GM19455 (cell line): ENCODE data around the gene IER5.
"Not testable (repeated sequence)": the region's sequence is repeated elsewhere in the genome, so short reads cannot be mapped to it uniquely, and the experiment has no call there.

Experiments used
- ATAC-seq: cut with Tn5 transposase; IDR thresholded peaks from one replicate; pipeline ENCODE4 v1.9.1; 2021; ENCODE audit not compliant: unreplicated experiment

Gene IER5

GRCh38 chr1:181088079-181089016 is at the start of gene IER5:
Gene IER5 (plus strand): TSS chr1:181088700. CDS start chr1:181088903, 203 bp downstream.
- peak; percentile 69 for ATAC-seq

DNA sequence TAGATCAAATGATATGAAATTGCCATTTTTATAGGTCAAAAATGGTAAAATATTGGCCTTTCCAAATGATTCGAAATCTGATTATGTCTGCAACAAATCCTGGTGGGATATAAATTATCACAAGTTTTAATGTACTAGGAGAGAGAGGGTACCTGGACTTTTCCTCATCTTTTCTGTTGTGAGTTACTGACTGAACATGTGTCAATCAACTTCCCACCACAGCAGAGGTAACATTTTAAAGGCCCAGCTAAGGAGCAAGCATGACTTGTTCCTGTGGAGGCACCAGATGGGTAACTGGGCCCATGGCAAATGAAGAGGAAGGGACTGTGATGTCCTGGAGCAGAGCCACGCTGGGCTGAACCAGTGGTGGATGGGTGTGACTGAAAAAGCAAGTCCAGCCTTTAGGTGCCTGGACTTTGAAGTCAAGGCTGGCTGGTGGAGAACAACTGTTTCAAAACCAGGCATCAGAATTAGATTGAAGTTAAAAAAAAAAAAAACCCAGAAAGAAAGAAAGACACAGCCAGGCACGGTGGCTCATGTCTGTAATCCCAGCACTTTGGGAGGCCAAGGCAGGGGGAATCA is 48.1 kb upstream of the IER5 start:
- no peak for ATAC-seq

DNA sequence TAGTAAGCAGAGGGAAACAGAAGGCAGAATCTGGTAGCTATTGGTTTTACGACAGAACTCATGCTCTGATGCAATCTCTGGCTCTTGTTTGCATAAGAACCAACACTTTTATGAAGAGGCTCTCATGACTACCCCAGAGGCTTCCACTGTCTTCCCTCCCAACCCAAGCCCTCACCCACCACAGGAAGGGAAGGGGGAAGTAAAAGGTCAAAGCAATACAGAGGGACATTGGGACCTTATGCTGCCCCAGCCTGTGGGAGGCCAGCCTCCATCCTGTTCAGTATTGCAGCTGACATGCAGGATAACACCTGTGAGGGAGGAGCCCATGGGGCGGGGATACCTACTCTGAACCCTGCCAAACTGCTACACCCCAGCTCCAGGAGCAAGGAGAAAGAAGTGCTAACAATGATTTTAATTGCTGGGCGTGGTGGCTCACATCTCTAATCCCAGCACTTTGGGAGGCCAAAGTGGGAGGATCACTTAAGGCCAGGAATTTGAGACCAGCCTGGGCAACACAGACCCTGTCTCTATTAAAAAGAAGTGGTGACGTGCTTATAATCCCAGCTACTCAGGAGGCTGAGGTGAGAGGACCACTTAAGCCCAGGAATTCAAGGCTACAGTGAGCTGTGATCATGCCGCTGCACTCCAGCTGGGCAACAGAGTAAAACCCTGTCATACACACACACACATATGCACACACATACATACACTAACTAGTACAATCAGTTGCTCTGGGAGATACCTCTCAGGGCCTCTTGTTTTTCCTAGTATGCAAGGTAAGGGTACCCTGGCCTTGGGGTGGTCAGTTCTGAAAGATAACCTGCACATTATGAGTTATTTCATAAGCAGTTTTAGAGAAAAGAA is 45.2 kb upstream of the IER5 start:
- ATAC-seq: no peak

DNA sequence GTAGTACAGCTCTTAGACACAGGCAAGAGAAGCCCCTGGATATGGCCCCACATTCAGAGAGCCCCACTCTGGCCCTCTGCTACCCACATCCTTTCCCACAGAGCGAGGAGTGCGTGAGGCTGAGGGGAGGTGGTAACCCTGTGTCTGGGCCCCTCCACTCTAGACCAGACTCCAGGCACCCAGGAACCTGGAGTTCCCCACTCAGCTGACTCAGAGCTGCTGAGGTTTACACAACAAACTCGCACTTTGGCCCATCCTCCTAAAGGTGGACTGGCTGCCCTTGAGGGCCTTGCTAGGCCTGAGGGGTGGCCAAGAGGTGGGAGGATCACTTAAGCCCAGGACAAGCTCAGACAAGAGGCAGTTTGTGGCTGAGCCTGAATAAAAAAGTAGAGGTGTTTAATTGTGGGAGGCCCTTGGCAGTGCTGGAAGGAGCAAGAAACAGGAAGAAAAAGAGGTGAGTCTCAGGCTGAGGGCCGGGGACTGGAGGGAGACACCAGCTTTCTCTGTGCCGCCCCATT is 44.0 kb upstream of the IER5 start:
- ATAC-seq: no peak

DNA sequence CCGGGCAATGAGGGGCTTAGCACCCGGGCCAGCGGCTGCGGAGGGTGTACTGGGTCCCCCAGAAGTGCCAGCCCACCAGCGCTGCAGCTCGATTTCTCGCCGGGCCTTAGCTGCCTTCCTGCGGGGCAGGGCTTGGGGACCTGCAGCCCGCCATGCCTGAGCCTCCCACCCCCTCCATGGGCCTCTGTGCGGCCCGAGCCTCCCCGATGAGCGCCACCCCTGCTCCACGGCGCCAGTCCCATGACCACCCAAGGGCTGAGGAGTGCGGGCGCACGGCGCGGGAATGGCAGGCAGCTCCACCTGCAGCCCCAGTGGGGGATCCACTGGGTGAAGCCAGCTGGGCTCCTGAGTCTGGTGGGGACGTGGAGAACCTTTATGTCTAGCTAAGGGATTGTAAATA is 42.6 kb upstream of the IER5 start:
- ATAC-seq: not testable (repeated sequence)

DNA sequence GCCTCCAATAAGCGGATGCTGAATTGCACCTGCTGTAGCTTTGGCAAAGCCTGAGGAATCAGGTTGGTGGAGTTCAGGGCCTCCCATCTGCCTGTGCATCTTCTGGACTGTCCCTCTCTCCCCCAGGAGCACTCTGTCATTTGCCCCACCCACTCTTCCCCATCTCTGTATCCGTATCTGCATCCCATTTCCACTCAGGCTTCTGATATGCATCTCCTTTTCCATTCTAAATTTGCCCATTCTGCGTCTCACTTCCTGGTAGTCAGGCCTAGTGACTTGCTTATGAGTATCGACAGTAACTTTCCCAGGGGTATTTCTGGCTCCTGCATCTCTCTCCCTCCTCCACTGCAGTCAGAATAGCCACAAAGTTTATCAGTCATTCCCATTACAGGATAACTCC is 39.1 kb upstream of the IER5 start:
- ATAC-seq: no peak

DNA sequence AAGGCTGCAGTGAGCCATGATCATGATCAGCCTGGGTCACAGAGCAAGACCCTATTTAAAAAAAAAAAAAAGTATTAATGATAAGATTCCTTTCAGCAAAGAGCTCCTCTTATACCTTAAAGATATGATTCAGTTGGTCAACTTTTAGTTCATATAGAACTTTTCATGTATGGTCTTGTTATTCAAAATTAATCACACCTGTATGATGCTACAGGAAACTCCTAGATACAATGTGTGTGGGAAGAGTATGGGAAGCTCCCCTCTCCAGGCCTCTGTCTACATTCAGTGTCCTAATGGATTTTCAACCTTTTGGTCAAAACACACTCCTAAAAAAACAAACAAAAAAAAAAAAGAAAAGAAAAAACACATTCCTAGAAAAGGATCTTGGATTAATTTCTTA is 37.6 kb upstream of the IER5 start:
- no peak for ATAC-seq

- no peak for ATAC-seq
These were observed 31.9 kb upstream of the IER5 start for GRCh38 chr1:181056560-181056959.

DNA sequence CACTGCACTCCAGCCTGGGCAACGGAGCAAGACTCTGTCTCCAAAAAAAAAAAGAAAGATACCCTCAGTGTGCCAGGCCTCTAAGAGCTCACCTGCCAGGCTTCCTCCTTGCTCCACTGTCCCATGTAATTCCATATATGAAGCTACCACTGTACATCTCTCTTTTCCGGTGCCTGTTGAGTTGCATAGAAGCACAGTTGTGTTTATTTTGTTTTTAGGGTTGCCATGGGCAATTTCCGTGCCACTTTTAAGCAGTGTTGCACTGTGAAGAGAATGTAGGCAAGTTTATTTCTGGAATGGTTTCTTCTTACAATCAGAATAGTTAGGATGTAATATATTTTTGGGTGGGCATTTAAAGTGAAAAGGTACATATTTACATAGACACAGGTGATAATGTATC is 31.4 kb upstream of the IER5 start:
- ATAC-seq: no peak

DNA sequence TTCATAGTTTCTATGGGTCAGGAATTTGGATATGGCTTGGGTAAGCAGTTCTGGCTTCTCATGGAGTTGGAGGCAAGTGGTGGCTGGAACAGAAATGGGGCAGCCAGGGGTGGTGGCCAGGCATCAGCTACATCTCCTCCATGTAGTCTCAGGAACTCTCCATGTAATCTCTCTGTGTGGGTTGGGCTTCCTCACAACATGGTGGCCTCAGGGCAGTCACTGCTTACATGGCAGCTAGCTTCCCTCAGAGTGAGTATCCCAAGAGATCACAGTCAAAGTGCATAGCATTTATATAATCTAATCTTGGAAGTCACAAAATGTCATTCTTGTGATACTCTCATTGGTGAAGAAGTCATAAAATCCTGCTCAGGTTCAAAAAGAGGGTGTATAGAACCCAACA is 29.1 kb upstream of the IER5 start:
- ATAC-seq: no peak

DNA sequence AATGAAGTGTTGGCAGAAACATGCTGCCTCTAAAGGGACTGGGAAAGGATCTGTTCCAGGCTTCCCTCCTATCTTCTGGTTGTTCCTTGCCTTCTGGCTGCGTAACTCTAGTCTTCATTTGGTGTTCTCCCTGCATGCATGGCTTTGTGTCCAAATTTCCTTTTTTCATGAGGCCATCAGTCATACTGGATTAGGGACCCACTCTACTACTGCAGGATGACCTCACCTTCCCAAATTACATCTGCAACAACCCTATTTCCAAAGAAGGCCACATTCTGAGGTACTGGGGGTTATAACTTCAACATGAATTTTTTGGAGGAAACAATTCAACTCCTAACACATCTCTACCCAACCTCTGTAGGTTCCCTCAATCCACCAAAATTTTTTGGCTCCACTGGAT is 28.4 kb upstream of the IER5 start:
- no peak for ATAC-seq

DNA sequence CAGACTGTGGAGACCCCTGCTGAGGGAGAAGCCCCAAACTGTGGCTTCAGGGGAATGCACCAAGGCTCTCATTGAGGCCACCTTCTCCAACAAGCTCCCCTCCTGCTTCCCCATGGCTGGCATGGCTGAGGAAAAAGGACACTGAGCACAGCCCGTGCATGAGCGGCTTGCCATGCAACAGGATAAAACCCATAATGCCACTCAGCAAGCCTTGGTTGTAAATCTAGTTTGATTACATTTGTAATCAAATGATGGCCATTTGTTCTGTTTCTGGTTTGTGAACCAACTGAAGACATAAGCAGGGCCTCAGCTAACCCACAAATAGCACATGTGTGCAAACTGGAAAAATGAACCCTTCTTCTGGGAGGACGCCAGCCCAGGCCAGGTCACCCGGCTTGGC is 27.6 kb upstream of the IER5 start:
- ATAC-seq: not testable (repeated sequence)

DNA sequence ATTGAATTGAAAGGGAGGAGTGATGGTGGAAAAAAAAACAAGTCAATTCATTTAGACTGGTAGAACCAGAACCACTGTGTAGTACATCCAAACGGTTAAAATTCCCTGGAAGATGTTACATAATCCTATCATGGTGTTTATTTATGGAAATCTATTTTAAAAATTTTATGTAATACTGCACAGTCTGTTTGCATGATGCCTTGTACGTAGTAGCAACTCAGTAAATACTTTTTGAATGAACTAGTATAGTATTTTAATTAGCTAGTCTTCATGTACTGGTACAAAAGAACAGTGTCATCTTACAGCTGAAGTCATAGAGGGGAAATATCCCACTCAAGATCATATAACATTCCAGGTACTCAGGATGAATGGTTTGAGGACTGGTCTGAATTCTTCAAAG is 27.0 kb upstream of the IER5 start:
- no peak for ATAC-seq

DNA sequence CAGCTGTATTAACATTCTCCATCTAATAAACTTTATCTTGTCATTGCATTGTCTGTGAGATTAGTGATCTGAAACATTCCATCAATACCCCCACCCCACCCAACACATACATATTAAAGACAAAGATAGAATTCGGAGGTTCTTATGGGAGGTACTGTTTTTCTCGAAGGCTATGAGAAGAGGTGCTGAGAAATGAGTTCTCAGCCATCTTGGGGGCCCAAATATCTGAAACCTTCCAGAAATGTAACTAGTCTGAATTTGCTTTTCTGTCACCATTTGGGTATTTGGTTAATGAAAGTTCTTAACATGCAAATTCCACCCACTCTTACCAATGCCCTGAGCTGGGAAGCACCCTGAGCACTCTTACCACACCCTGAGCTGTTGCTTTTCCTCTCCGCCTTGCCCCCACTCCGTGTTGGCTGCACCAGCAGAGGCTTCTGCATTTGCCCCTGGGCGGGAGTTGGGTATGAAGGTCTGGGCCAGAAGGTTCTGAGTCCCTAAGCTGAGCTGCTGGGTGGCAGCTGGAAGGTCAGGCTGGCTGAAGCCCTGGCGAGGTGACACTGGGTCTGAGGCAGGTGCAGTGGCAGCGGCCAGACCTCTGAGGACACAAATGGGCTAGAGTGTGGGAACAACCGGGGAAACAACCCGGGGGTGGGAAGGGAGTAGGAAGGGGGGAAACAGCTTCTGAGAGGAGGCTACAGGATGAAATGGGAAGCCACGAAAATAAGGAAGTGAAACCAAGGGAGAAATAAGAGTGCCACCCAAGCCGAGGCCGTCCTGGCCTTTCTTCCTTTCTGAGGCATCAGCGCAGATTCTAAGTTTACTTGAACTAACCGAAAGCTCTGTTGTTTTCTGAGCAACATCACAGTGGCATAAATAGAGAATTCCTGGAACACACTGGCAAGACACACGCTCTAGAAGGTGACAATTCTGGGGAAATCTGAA is 26.3 kb upstream of the IER5 start:
- ATAC-seq: peak; percentile 81

DNA sequence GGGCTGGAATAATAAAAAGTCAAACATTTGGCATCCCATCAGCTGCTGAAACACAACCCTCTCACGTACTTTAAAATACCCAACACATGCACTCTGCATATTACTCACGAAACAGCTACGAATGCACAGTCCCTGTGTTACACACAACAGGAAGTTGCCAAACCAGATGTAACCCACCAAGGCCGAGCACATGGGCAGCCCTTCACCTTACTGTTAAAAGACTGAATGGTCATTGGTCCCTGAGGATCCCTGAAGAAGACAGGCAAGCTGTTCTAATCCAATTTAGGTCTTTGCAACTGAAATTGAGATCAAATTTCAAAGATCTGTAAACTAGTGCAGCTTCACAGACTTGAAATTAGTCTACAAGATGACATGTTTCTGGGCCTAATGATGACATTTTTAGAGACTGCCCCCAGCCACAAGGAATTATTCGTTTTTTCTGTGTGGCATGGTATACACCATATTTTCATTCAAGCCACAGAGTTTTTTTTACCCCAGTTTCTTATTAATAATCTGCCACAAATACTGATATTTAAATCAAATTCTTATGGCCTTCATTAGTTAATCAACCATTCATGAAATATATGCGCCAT is 25.6 kb upstream of the IER5 start:
- peak; percentile 70 for ATAC-seq

GRCh38 chr1:181064011-181064623 is 24.4 kb upstream of the IER5 start:
- ATAC-seq: no peak

DNA sequence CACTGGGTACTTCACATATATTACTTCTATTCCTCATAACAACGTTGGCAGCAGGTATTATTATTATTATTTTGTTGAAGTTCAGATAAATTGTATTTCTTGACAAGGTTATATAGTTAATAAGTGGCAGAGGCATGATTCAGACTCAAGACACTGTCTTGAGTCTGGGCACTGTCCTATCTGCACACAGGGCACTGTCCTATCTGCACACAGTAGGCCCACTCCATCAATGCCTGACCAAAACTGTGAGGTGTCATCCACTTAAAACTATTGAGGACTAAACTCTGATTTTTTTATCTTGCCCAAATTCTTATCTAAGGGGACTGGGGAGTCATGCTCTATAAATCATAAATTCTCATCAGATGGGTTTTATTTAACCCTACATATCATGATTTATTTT is 23.8 kb upstream of the IER5 start:
- ATAC-seq: no peak

DNA sequence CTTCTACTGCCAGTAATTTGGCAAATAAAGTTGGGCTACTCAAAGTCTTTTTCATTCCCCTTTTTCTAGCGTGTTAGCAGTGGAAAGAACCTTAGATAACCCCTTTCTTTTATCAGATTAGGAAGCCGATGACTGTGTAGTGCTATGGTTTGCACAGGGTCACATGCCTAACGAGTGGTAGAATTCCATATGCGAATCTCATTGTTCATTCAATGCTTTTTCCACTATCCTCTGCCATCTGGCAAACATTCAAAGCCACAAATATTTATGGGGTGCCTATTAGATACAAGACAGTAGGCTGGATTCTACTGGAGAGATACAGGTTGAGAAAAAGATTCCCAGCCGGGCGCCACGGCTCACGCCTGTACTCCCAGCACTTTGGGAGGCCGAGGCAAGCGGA is 14.9 kb upstream of the IER5 start:
- no peak for ATAC-seq

GRCh38 chr1:181075766-181076350 is 12.6 kb upstream of the IER5 start:
- ATAC-seq: no peak
